ENCODE data around the gene SLC29A4.
"Not testable (repeated sequence)": the region's sequence is repeated elsewhere in the genome, so short reads cannot be mapped to it uniquely, and the experiment has no call there.

Gene SLC29A4

GRCh38 chr7:5296611-5297226 lies 14.0 kb downstream of the SLC29A4 start:
- no peak for DNase-seq (ENCODE audit: low read depth)

GRCh38 chr7:5300366-5300765 lies 17.6 kb downstream of the SLC29A4 start:
- no peak for DNase-seq (ENCODE audit: low read depth)

GRCh38 chr7:5302577-5302976 lies 19.8 kb downstream of the SLC29A4 start:
- DNase-seq (ENCODE audit: low read depth), result no peak

DNA sequence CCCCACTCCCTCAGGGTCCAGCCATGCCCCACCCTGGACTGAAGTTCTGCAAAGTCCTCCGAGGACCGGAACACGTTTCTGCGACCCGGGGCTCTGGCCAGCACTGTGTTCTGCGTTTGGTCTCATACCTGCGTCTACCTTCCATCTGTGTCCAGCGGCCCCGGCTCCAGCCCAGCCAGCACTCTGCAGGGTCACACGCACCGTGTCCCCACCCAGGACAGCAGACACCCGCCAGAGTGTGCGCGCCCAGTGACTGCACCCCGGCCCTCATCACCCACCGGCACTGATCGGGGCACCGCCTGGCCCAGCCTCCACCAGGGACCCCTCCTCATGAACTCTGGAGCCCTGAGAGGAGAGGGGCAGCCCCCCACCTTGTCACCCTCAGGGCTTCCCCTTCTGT lies 20.3 kb downstream of the SLC29A4 start:
- DNase-seq (ENCODE audit: low read depth), result no peak

DNA sequence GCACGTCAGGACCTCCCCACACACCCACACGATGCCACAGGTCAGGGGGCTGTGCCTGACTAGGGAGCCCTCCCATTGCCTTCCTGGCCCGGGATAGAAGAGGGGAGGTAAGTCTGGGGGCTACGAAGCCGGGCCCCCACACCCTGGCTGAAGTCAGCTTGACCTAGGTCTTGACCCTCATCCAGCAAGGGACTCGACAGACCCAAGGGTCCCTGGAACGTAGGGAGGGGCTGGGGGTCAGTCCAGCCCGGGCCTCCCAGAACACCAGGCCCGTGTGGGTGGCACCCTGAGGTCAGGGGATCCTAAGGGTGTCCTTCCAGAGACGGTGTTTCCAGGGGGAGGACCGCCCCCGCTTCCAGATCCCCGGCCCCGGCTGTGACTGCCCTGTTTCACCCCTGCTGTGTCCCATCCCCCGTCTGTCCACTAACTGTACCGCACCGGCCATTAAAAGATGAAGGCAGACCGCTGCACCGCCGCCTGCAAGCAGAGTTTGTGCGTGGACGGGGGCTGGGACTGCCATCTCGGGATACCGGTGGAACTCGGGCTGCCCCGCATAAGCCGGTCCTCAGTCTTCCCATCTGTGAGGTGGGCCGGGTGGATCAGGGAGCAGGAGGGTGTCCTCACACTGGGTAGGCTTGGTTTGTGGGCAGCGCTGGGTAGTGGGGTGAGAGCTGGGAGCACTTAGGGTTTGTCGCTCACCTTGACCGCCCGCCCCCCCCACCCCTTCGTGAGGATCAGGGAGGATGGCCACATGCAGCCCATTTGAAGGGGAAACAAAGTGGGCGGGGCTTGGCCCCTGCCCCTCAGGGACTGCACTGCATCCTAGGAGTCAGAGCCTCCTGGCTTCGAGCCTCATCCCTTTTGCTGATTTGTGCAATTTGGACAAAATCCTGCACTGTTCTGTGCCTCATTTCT lies 21.1 kb downstream of the SLC29A4 start:
- no peak for DNase-seq (ENCODE audit: low read depth)

GRCh38 chr7:5305050-5305449 lies 22.3 kb downstream of the SLC29A4 start:
- not testable (repeated sequence) for DNase-seq (ENCODE audit: low read depth)

GRCh38 chr7:5307221-5308142 lies 24.7 kb downstream of the SLC29A4 start:
- DNase-seq (ENCODE audit: low read depth), result not testable (repeated sequence)

- no peak for DNase-seq (ENCODE audit: low read depth)
These were observed 26.4 kb downstream of the SLC29A4 start for GRCh38 chr7:5309146-5309545.

DNA sequence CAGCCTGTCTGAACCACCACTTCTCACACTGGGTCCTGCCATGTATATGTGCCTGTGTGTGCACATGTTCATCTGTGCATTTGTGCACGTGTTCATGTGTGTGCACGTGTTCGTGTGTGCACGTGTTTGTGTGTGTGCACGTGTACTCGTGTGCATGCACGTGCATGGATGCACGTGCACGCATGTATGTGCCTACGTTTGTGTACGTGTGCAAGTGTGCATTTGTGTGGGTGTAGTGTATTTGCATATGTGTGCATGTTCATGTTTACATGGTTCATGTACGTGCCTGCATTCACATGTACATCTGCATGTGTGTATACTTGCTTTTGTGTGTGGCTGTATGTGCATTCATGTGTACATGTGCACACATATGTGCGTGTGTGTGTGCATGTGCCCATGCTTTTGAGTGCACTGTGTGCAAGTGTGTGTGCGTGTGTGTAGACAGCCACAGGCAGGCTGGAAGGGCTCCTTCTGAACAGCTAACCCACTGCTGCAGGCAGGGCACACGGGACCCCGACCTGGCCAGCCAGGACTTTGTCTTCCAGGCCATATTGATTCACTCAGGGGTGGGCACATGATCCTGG lies 28.2 kb downstream of the SLC29A4 start:
- DNase-seq (ENCODE audit: low read depth), result no peak

- DNase-seq (ENCODE audit: low read depth), result not testable (repeated sequence)
These were observed 29.7 kb downstream of the SLC29A4 start for GRCh38 chr7:5312276-5313070.

DNA sequence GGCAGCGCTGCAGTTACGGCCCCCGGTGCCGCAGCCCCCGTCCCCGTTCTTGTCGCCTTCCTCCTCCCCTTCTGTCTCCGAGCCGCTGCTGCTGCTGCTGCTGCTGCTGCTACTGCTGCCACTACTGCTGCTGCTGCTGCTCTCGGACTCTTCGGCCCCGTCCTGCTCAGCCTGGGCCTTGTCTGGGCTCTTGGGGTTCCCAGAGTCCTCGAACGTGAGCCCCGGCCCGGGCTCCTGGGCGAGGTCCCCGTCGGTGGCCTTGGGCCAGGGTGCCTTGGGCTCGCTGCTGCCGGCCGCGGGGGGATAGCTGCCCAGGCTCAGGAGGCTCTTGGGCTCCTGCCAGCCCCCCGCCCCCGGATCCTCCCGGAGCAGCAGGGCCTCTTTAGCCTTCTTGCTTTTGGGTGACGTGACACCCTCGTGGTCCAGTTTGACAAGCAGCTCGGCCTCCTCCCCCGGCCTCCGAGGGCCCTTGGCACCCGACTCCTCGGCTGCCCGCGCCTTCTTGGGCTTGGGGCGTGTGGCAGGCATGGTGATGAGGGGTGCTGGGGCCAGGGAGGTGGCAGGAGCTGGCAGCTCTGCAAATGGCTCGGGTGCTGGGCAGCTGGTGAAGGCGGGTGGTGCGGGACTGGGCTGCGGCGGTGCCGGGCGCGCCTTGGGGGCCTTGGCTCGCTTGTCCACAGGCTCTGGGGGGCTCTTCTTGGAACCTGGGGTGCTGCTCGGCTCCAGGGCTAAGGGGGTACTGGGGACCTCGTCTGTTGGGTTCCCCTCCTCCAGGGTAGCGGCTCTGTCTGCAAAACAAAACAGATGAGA lies 30.5 kb downstream of the SLC29A4 start:
- DNase-seq (ENCODE audit: low read depth), result not testable (repeated sequence)

- no peak for DNase-seq (ENCODE audit: low read depth)
These were observed 32.1 kb downstream of the SLC29A4 start for GRCh38 chr7:5314864-5315263.

DNA sequence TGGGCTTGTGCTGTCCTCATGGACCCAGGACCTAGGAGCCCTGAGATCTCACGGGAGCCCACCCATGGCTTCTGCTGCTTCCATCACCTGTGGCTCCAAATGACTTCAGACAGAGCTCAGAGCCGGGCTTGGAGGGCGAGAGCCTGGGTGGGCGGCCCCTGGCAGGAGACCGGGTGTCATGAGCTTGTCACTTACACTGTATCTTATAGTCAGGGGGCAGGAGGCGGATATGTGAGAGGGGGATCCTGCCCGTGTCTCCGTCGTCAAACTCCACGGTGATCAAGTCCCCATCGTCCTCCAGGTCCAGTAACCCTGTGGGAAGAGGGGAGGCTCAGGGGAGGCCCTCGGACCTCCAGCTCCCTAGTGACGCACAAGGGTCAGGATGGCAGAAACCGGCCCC lies 33.0 kb downstream of the SLC29A4 start:
- DNase-seq (ENCODE audit: low read depth), result no peak

DNA sequence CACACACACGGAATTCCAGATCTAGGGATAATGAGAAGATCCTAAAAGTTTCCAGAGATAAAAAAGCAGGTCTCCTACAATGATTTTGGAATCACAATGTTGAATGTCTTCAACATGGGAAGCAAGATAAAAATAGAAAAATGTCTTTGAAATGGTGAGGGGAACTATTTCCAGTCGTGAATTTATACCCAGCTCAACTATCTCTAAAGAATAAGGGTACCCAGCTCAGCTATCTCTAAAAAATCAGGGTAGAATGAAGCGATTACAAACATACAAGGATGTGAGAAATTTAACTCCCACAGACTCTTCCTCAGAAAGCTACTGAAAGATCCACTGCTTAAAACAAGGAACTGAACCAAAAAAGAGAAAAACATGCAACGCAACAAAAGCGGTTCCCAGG lies 35.9 kb downstream of the SLC29A4 start:
- not testable (repeated sequence) for DNase-seq (ENCODE audit: low read depth)

DNA sequence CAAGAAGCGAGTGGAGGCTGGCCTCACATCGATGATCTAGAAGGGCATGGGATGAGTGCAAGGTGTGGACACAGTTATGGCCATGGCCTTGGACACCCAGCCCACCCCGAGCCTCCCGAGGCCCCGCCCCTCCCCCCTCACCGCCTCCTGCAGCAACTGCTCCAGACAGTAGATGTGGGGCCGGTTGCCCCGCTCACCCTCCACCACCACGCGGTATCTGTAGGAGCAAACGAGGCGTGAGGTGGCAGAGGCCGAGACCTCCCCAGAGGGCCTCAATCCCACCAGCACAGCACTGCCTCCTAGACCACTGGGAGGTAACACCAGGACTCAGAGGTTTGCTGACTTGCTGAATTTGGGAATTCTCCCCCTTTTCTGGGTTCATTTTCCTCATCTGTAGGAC lies 37.6 kb downstream of the SLC29A4 start:
- DNase-seq (ENCODE audit: low read depth), result no peak

- DNase-seq (ENCODE audit: low read depth), result no peak
These were observed 38.2 kb downstream of the SLC29A4 start for GRCh38 chr7:5320802-5321396.

- DNase-seq (ENCODE audit: low read depth), result no peak
These were observed 40.1 kb downstream of the SLC29A4 start for GRCh38 chr7:5322621-5323410.

DNA sequence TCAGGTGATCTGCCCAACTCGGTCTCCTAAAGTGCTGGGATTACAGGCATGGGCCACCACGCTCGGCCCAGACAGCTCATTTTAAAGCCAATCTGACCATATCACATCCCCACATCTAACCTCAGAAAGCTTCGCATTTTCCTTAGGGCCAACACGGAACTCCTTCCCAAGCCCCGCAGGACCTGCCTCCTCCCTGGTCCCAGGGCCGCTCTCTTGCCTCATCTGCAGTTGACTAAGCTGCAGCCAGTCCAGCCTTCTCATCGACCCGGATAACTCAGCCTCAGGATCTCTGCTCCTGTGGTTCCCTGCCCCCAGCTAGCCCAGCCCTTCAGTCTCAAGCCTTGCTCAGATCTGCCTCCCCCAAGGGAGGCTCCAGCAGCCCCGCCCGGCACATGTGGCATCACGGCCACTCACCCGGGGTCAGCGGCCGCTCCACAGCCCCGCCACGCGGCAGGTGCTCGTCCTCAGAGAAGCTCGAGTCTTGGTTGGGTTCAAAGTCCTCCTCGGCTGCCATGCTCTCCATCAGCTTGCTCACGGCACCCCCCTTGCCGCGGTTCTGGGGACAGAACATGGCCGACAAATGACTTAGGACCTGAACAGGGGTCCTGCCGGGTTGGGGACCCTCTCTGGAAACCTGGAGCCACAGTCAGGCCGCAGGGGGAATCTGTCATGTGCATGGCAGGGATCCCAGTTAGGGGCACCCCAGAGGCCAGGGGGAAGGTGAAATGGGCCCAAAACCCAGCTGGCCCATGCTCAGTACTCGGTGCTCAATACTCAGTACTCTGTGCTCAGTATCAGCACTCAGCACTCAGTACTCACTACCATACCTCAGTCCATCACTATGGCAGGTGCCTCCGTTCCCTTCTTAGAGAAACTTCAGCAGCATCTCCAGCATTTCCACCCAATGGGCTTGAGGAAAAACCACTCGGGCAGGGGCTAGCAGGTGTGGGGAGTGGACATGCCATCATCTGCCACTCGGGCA lies 41.3 kb downstream of the SLC29A4 start:
- peak; percentile 9 for DNase-seq (ENCODE audit: low read depth)

Measured in iris pigment epithelial cell (primary cell).